Skin of body (tissue), 2 donors: Measurements from ENCODE around the gene MCM6. TPM values are rescaled to one million over a fixed set of nuclear protein-coding genes. Genes with fewer than 3 reads are reported as not detected.

Experiments used
- small RNA-seq: library from RNA; depleted of rRNA; stranded (forward); fragments of <200 nt; gene quantifications from one replicate; pipeline ENCODE3, GENCODE V24; 2014; ENCODE audit warnings: low replicate concordance
- total RNA-seq: library from RNA; depleted of rRNA; stranded (reverse); fragments of >200 nt; gene quantifications from one replicate; pipeline ENCODE4 v1.2.3, GENCODE V29; 2014

MCM6 gene
- total RNA-seq, 1 donor from 2014 or later: 19.5 TPM

Small RNA genes within 50 kb of the gene (small RNA-seq; reads per million reads assigned to genes)
- gene RF00019: not detected

Other genes with a start within 250 kb of the MCM6 start
- 91.2 TPM for gene UBXN4, start 134.6 kb downstream of the MCM6 start, total RNA-seq
- under 0.01 TPM for gene LCT, start 39.3 kb downstream of the MCM6 start, total RNA-seq
- gene DARS1, start 109.2 kb upstream of the MCM6 start, total RNA-seq: 64.9 TPM
- 51.5 TPM for gene CXCR4, start 241.7 kb upstream of the MCM6 start, total RNA-seq